HL-60/S4 treated with phorbol 12-myristate 13-acetate at 8.2 ng/mL for 4 days and 3 days (cell line): ENCODE results near the gene HS6ST2.

ENCODE experiments used
- in situ Hi-C: fragments of 300-500 bp; cut with MboI; formaldehyde crosslinking; loops from 2 replicates; pipeline ENCODE4 v1.15.0; 2022; ENCODE audit warnings: low sequenced_read_pairs

Gene HS6ST2

DNA sequence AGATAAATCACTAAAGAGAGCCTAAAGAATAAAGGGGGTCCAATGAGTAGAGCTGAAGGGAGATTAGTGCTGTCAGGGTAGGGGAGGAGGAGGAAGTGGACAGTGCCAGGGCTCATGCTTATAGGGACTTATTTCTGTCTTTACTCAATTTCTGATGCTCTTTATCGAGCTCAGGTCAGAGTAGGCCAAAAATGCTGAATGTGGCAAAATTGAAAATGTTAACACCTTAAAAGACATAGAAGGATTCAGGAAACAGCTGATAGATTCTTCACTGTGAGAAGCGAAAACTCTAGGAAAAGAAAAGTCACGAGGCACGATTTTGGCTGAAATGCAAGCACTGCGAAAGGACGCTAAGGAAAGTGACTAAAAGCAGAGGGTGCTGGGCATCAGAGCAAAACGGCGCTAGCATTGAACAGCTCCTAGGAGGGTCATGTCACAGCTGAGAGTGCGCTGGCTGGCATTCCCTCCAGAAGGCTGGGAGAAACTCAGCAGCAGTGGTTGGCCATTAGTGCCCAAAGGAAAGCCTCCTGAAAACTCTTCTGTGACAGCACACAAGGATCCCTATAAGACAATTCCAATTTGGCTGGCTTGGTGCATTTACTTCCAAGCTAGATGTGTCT is 150.9 kb downstream of the HS6ST2 start:
- in situ Hi-C loops: no loop called here

DNA sequence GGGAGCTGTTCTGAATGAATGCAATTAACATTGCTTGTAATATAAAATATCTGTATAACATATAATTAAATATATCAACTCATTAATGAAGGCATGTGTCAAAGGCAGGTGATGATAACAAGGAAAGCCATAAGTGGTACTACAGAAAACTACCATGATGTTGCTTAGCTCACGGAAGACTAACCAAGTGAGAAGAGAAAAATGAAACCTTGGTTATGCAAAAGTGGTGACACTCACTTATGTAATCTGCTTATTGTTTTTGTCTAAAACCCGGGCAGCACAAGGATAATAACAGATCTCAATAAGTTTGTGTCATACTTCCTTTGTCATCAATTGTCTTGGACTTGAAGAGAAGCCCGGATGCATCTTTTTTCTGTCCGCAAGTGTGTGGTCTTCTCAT is 156.4 kb downstream of the HS6ST2 start:
- in situ Hi-C loops: no loop called here

DNA sequence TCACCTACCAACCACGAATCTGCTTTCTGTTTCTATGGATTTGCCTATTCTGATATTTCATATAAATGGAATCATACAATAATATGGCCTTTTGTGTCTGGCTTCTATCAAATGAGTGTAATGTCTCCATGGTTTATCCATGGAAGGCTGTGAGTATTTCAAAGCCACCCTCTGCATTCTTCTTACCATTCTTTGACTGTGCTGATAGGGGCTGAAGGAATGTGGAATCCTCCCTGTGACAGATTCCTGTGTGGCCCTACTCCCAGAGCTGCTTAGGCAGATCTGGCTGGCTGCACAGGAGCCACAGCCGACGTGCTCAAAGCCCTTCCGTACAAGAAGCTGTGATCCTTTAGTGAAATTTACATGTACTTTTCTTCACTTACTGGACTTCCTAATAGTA is 163.2 kb downstream of the HS6ST2 start:
- in situ Hi-C loops: no loop called here

DNA sequence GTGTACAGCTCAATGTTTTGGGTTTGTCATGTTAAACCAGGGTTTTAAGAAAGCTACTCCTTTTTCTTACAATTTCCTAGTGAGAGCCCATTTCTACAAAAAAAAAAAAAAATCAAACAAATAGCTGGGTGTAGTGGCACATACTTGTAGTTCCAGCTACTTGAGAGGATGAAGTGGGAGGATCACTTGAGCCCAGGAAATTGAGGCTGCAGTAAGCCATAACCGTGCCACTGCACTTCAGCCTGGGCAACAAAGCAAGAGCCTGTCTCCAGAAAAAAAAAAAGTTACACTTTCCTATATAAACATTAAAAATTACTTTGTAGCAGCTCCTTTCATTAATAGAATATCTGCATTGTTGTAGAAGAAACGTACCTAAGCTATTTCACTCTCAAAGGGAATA is 166.7 kb downstream of the HS6ST2 start:
- in situ Hi-C loops: no loop called here

DNA sequence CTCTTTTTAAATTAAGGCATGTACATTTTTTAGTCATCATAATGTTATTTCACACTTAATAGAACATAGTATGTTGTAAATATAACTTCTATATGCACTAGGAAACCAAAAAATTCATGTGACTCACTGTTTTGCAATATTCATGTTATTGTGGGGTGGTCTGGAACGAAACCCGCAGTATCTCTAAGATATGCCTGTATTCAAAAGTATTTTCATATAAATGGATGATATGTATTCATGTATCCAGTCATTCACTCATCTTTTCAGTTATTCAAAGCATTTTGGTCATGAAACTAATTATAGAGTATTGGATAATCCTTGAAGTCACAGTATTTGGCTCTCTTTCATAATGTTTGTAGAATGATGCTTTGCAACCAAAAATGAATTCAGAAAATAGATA is 168.1 kb downstream of the HS6ST2 start:
- in situ Hi-C loops: no loop called here

DNA sequence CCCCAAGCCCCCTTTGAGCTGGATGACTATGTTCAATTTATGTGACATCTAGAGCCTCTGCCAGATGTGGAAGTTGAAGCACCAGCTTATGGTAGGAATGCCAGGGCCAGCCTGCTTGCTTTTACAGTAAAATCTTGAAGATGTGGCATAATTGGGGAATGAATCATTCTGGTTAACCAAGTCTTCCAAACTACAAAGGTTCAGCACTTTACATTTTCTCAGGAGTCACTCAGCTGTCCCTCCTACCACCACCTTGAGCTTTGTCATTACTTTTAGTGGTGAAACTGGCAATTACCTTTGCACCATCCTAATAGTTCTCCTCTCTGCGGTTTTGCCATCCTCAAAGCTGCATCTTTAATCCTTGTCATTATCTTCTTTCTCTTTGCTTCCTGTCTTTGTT is 172.2 kb downstream of the HS6ST2 start:
- in situ Hi-C loops: no loop called here

DNA sequence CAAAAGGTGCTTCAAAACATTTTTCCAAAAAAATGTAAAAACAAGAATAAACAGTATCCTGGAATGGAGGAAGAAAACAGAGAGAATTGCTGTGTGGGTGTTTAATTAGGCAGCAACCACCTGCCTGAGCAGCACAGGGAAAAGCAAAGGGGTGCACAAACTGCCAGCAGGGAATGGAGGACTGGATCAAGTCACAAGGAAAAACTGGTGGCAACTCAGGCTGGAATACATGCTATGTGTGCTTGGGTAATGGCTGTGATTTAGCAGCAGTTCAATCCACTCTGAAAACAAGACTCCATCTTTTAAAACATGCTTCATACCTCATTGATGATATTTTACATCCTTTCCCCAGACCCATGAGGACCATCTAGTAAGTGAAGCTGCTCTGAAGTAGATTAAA is 179.5 kb downstream of the HS6ST2 start:
- in situ Hi-C loops: no loop called here

DNA sequence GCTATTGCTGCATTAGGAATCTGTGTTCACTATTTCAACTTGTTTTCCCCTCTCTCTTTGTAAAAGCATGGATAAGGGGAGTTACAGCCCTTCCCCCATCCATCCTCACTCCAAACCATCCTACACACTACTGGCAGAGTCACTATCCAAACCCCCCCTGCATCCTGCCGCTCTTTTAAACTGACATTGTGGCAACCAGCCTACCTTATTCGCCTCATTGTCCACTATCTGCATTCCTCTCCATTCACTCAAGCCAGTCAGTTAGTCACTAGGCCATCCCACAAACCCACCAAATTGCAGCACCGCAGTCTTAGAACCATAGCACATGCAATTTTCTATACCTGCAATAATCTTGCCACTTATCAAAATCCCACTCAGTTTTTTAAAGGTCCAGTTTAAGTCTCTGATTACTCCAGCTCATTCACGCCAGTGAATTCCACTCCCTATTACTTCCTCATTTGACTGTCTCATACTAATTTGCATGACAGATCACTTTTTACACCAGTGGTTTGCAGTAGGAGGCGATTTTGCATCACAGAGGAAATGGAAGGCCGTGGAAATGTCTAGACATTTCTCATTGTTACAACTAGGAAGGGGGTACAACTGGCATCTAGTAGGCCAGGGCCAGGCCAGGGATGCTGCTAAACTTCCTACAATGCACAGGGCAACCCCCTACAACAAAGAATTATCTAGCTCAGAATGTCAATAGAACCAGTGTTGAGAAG is 181.8 kb downstream of the HS6ST2 start:
- in situ Hi-C loops: no loop called here

DNA sequence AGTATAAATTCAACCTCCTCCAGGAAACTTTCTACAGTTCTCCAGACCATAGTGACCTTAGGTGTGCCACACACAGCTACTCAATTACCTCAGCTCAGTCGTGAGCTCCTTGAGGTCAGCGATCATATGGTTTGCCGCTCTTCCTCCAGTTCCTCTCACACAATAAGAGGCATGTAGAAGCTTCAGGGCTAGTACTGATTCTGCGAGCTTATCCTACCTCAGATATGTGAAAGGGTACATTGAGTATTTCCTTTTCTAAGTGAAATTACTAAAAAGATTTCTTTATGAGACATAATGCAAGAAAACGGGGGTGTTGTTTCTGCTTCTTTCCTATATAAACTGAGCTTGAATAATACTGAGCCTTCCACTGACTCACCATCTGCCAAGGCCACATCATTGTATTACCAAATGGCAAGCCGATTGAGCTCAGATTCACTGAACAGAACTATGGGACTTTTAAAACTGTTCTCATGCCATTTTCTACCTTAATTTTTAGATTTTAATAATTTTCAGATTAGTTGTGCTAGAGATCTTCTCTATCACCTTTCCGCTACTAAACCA is 183.1 kb downstream of the HS6ST2 start:
- in situ Hi-C loops: no loop called here

DNA sequence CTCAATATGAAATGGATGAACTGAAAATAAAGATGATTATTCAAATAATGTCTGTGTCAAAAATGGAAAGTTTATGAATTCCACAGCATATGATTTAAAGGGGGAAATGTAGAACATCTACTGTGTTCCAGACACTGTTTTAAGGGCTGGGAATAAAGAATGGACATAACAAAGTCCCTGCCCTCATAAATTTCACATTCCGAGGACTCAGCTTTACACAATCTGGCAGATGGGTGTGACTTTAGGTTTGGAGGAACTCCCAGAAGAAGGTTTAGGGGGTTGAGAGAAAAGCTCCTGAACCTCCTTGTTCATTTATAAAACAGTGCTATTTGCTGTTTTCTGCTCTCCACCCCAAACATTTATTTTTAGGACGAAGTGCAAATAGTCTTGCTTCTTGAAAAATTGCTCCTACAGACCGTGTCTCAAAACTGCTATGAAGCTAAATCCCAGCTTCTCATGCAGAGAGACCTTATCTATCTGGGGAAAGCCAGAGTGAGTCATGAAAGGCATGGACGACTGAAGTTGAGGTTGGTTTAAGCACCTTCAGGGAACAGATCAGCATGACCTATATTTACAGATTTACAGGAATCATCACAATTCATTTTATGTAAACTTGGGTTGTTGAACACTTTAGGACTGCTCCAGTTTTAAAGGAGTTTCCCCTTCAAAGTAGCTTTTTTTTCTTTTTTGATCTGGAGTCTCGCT is 184.3 kb downstream of the HS6ST2 start:
- in situ Hi-C loops: no loop called here

DNA sequence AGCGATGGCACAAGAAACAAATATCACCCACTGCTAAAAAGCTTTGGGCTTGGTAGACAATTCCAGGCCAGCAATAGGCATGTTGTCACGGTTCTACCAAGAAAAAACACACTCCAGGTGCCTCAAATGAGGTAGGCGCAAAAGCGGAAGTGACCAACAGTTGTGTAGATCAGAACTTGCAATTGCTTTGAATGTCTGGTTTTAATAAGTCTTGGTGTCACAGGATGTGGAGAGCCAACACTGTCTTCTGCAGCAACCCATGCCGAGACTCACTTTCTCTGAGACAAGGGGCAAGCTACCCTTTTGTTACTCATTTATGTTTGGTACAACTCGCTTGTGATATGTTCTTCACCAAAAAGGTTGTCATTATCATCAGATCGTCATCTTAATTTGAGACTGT is 188.8 kb downstream of the HS6ST2 start:
- in situ Hi-C loops: no loop called here

DNA sequence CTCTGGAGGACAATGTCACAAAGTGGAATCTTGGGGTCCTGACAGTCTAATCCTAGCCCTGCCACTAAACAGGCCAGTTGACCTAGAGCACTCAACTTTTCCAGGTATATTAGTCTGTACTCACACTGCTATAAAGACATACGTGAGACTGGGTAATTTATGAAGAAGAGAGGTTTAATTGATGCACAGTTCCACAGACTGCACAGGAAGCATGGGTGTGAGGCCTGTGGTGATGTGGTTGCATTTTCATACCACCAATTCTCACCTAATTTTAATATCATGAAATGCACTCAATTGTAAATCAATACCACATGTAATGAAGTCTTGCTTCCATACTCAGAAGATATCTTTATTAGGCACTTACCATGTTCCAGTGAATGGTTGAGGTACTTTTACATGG is 192.0 kb downstream of the HS6ST2 start:
- in situ Hi-C loops: no loop called here

DNA sequence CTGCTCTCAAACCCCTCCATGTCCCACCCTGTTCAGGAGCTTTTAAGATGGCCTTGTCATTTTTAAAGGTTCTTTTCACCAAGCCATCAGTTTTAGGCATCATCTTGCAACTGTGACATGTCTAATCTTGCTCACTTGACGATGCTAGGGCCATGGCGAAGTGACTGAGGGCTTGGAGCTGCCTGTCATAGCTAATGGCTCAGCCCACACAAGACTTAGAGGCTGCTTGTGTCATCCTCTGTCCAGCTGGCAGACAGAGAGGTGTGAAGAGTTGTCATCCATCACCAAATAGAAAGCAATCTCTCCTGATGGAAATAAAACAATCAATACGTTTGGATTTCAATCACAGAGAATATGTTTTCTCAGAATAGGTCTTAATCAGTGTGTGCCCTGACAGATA is 194.9 kb downstream of the HS6ST2 start:
- in situ Hi-C loops: no loop called here

DNA sequence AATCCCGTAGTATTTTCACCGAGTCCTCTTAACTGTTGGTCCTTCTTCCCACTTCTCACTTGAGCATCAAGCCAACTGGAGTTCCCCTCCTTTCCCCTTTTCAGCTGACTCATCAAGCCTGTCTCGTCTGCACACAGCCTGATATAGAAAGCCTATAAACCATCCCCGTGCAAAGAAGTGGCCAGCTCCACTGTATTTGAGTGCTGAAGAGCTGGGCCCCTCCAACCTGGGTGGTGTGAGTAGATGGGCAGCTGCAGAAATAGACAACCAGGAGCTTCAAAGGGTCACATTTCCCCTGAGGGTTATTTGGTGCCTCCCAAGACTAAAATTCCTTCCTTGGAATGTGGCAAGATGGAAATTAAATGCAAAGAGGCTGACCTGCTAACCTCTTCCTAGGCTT is 199.7 kb downstream of the HS6ST2 start:
- in situ Hi-C loops: no loop called here

DNA sequence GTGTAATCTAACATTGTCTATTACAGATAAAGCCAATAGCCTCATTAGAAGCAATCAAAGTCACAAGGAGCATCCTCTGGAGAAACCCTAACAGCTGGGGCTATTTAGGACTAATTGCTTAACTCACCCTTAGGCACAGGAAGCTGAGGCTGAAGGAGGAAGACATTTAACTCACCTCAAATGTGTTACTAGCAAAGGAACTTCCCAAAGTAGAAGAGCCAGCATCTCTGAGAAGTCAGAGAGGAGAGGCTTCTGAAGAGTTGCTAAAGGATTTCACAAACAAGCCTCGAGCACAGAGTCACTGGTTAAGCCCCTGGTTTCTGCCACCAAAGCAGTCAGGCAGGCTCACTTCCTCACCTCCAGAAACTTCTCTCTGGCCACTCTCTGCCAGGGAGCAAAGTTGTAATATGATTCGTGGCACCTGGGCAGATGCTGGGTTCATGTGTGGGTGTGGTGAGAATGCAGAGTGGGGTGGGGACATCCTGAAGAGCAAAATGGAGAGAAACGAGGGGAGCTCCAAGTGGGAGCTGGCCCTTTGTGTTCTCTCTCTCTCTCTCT is 201.3 kb downstream of the HS6ST2 start:
- in situ Hi-C loops: no loop called here

DNA sequence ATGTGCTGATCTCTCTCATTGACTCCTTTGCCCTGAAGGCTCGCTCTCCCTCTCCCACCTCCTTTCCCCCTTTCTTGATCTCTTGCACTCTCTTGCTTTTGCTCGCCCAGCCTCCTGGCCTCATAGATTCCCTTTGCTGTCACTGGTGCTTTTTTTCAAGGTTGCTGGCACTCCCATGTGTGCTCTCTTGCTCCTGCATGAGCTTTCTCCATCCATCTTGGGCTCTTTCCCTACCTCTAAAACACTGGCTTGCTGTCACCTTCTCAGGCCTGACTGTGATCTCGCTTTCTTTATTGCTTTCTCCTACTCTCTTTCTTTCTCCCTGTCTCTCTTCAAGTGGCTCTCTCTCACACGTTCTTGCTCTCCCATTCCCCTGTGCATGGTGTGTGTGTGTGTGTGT is 202.0 kb downstream of the HS6ST2 start:
- in situ Hi-C loops: no loop called here

DNA sequence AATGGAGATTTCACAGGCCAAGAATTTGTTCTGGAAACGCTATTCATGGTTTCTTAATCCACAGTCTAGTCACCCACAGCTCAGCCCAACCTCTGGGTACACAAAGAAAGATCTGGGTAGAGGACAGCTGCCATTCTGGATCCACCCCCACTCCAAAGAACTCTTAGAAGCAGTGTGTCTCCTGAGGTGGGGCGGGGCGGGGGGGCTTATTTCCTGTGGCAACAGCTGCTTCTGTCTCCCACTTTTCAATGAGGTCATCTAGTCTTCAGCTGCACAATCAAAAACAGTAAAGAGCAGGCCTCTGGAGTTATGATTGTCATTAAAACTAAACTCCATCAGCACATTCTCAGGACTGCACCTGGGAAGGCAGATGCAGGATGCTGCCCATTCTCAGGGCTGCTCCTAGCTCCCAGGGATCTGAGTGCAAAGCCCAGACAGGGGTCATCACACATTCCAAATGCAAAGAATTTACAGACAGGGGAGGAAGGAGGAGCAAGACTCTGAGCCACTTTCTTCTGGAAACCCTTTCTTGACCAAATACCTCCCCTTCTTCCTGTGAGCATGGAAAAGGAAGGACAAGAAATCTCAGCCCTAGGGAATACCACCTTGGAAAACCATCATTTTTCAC is 207.3 kb downstream of the HS6ST2 start:
- in situ Hi-C loops: no loop called here

DNA sequence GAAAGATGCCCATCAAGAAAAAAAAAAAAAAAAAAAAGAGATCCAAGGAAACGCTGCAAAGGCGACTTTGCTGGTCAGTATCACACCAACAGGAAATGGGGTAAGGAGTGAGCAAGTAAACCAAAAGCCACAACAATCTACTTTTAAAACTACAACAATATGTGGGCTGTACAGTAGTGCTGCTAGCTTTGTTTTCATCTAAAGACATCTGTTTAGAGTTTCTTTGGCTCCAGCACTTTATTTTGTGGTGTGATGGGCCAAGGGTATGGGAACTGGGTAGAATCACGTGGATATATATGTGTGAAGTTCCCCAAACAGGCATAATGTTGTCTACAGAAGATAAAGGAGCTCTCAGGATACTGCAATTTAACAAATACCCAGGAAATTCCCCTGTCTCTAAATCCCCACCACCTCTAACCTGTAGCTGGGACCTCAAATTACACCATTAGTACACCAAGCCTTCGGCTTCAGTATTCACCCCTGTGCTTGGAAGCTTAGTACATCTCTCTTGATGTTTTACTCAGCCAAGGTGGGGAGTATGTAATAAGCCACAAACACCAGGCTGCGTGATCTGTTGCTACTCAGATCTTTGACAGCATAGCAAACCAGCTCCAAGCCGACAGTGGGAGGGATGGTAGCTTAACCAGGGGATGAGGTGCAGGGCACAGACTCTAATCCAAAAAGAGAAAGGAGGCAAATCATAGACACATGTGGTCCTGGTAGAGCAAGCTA is 207.9 kb downstream of the HS6ST2 start:
- in situ Hi-C loops: no loop called here

DNA sequence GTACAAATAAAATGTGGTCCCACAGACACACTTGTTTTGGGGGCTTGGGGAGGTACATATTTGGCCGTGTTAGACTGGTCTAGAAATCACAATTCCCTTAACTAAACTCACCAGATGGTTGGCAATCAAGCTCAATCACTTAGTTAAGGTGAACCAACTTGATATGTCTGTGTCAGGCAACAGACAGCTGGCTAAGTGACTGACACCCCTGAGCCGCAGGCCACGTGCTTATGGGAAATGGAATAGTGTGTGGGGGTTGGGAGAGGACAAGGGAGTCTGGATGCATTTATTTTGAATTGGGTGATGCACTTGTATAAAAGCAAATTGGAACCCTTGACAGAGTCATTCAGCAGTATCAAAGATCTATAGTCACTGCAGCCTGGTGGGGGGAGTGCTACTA is 209.0 kb downstream of the HS6ST2 start:
- in situ Hi-C loops: no loop called here

DNA sequence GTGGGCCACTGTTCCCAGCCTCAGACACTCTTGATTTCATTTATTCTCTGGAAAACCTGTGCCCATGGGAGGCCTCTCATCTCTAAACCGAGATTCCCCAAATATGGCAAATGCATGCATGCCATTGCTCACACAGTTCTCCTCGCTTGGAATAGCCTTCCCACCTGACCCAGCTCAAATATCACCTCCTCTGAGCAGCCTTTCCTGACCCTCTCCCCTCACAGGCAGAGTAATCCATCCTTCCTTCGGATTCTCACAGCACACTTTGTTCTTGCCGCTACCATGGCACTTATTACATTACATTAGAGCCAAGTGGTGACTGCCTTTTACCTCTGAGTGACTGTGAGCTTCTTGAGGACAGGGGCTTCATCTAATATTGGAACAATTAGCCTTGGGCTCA is 209.5 kb downstream of the HS6ST2 start:
- in situ Hi-C loops: no loop called here

DNA sequence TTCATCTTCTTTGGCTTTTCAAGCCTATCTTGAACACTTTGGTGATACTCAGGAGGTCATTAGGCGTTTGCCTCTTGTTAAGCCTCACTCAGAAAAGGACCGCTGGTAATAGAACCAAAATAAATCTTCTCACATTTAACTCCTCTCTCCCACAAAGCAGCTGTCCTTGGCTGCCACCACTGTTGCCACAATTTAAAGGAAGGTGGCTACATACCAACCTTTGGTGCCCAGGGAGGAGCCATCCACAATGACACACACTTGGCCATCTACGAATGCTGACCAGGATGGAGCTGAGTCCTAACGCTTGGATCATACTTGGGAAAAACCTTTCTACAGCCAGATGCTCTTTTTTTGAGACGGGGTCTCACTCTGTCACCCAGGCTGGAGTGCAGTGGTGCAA is 210.2 kb downstream of the HS6ST2 start:
- in situ Hi-C loops: no loop called here
